ENCODE results near the gene LATS2.

Gene LATS2

DNA sequence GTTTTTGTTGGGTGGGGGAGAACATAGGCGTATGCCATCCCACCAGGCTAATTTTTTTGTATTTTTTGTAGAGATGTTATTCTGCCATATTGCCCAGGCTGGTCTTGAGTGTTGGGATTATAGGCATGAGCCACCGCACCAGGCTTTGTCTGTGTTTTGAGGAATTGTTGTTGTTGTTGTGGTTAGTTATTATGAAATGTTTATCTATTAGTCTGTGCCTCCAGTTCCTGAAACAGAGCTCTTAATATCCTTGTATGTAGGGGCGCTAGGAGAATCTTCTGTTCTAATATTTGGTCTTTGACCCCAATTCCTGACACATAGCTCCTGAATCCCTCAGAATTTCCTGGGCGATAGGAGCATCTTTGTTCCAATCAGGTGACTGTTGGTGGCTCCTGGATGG lies 5.6 kb upstream of the LATS2 start:
- DNase-seq (ENCODE audit: low read depth) = no peak
- TF ChIP-seq, protein P1, sequence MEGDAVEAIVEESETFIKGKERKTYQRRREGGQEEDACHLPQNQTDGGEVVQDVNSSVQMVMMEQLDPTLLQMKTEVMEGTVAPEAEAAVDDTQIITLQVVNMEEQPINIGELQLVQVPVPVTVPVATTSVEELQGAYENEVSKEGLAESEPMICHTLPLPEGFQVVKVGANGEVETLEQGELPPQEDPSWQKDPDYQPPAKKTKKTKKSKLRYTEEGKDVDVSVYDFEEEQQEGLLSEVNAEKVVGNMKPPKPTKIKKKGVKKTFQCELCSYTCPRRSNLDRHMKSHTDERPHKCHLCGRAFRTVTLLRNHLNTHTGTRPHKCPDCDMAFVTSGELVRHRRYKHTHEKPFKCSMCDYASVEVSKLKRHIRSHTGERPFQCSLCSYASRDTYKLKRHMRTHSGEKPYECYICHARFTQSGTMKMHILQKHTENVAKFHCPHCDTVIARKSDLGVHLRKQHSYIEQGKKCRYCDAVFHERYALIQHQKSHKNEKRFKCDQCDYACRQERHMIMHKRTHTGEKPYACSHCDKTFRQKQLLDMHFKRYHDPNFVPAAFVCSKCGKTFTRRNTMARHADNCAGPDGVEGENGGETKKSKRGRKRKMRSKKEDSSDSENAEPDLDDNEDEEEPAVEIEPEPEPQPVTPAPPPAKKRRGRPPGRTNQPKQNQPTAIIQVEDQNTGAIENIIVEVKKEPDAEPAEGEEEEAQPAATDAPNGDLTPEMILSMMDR (IDR thresholded peaks at IDR 0.05; ENCODE audit: insufficient read depth, low read depth, low read length, missing control alignments) = no peak
- H3K4me3 ChIP-seq (ENCODE audit: low read length) = no peak overlapping the region

DNA sequence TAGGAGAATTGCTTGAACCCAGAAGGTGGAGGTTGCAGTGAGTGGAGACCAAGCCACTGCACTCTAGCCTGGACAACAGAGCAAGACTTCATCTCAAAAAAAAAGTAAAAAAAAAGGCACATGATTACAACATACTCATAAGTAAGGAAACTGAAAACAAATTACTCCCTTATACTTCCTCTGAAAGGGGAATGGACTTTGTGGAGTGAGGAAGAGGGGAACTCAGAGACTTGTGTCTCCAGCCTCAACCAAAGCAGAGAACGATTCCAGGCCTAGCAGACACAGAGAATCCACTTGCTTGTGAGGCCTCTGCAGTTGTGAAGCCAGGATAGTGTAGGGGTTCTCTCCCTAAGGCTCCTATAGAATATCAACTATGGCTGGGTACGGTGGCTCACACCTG lies 4.3 kb upstream of the LATS2 start:
- H3K4me3 ChIP-seq (ENCODE audit: low read length) = no peak overlapping the region
- TF ChIP-seq, protein P1 (IDR thresholded peaks at IDR 0.05; ENCODE audit: insufficient read depth, low read depth, low read length, missing control alignments) = no peak
- DNase-seq (ENCODE audit: low read depth) = no peak

DNA sequence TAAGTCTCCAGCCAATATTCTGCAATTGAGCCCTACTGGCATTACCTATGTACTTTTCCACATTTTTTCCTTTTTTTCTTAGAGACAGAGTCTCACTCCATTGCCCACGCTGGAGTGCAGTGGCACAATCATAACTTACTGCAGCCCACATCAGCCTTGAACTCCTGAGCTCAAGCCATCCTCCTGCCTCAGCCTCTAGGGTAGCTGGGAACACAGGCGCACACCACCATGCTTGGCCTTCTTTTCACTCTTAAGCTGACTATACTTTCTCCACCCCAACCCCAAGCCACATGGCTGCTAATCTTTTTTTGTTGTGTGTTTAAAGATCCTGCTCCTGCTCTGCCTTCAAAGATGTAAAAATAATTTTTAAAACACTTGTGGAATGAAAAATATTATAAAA lies 1.6 kb upstream of the LATS2 start:
- H3K4me3 ChIP-seq (ENCODE audit: low read length) = no peak overlapping the region

DNA sequence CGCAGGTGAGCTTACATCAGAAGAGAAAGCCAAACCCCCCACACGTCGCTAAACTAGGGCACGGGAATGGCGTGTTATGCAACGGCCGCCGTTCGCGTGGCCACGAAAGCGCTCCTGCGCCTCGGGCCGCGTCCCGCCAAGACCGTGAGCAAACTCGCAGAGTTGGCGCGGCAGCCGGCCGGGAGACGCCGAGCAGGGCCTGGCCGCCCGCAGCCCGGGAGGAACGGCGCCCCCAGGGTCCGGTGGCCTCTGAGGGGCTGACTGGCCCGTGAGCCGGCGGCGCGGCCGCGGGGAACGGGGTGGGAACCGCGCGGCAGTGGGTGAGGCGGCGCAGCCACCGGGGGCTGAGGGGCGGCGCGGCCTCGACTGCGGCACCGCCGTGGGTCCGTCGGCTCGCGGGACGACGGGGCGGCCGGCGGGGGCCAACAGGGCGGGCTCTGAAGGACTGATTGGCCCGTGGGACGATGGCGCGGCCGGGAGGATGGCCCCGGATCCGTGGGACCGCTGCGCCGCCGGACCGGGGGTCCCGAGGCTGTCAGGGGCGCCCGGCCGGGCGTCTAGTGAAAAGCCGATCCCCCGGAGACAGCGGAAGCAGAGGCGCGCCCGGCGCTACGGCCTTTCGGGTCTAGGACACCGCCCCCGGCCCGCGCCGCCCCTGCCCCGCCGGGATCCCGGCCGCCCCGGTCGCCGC lies 903 bp downstream of the LATS2 start:
- peak overlapping the region; percentile 66 for H3K4me3 ChIP-seq (ENCODE audit: low read length)
- TF ChIP-seq, protein P1 (IDR thresholded peaks at IDR 0.05; ENCODE audit: insufficient read depth, low read depth, low read length, missing control alignments) = no peak
- peak; percentile 52 for DNase-seq (ENCODE audit: low read depth)

More for the DNA sequence above, 1.6 kb upstream of the LATS2 start:
- no peak for DNase-seq (ENCODE audit: low read depth)
- TF ChIP-seq, protein P1 (IDR thresholded peaks at IDR 0.05; ENCODE audit: insufficient read depth, low read depth, low read length, missing control alignments) = no peak

DNA sequence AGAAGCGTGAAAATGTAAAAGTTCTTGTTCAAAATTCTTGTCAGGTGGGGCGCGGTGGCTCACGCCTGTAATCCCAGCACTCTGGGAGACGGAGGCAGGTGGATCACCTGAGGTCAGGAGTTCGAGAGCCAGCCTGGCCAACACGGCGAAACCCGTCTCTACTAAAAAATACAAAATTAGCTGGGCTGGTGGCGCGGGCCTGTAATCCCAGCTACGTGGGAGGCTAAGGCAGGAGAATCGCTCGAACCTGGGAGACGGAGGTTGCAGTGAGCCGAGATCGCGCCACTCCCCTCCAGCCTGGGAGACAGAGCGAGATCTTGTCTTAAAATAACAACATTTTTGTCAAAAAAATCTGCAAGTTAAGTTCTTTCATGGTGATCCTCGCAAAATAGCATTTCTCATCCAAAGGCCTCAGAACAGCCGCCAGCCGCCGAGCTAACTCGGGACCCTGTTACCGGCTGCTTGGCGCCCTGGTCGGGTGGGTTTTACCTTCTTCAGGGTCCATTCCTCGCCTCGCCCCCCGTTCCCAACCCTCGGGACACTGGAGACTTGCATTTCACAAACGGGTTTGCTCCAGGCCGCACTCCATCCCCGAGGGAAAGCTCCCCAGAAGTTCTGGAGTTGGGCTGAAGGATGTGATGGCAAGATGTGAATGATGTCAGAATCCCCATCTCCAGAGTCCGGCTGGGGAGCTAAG lies 1.6 kb downstream of the LATS2 start:
- H3K4me3 ChIP-seq (ENCODE audit: low read length) = peak overlapping the region; percentile 66
- TF ChIP-seq, protein P1 (IDR thresholded peaks at IDR 0.05; ENCODE audit: insufficient read depth, low read depth, low read length, missing control alignments) = no peak
- no peak for DNase-seq (ENCODE audit: low read depth)

DNA sequence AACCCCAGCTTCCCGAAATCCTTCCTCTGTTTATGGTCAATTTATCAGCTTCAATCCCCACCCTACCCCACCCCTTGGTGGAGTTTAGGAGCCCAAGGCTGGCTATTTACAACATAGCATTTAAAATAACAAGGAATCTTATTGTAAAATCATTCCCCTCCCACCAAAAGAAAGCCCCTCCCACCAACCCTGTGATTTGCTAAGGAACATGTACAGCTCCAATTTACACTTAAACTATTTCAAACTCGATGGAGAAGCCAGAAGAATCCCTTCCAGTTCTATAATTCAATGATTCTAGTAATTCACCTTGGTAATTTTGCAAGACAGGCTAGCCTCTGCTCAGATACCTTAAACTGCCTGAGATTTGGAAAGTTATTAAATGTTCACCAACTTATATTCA lies 3.0 kb downstream of the LATS2 start:
- TF ChIP-seq, protein P1 (IDR thresholded peaks at IDR 0.05; ENCODE audit: insufficient read depth, low read depth, low read length, missing control alignments) = no peak
- peak; percentile 37 for DNase-seq (ENCODE audit: low read depth)
- H3K4me3 ChIP-seq (ENCODE audit: low read length) = no peak overlapping the region

All from epithelial cell of esophagus (primary cell).